Testis (tissue), 3 donors: ENCODE measurements around the gene PET100. TPM values are rescaled to one million over a fixed set of nuclear protein-coding genes. Genes with fewer than 3 reads are reported as not detected.

Experiments used
- DNase-seq: peaks from one replicate; pipeline ENCODE4 v3.0.0-alpha.2; 2019
- H3K27ac ChIP-seq, 2 donors: fragments of 200-600 bp; sonication (generic); one replicate each; pipeline ENCODE4 v1.5.1; 2019
- H3K27me3 ChIP-seq: fragments of 200-600 bp; sonication (generic); one replicate; pipeline ENCODE4 v1.5.1; 2019
- H3K36me3 ChIP-seq: fragments of 200-600 bp; sonication (generic); one replicate; pipeline ENCODE4 v1.5.1; 2017; ENCODE audit warnings: low read depth; ENCODE audit errors: missing control alignments
- H3K4me1 ChIP-seq: fragments of 200-600 bp; sonication (generic); one replicate; pipeline ENCODE4 v1.5.1; 2019
- H3K4me3 ChIP-seq, 2 donors: fragments of 200-600 bp; sonication (generic); one replicate each; pipeline ENCODE4 v1.5.1; 2017 to 2019
- H3K9me3 ChIP-seq: fragments of 200-600 bp; sonication (generic); one replicate; pipeline ENCODE4 v1.5.1; 2017
- POLR2A ChIP-seq: fragments of 450-650 bp; IDR thresholded peaks from one replicate; pipeline ENCODE4 v1.6.1; 2017; ENCODE audit warnings: antibody characterized with exemption, mild to moderate bottlenecking, moderate library complexity
- WGBS, 2 donors: methylation state at CpG; one replicate each; pipeline ENCODE4 v1.1.5; 2018; 5-methylcytosine and 5-hydroxymethylcytosine counted together
- intact Hi-C: fragments of 100-400 bp; cut with DNase I; formaldehyde crosslinking; loops from one replicate; pipeline ENCODE4 v1.15.1; 2023; ENCODE audit warnings: low total_unique reads
- polyA plus RNA-seq: library from polyadenylated mRNA; stranded (reverse); fragments of 350-450 nt; fragmentation: Illumina TruSeq; extraction: RNeasy Lipid Tissue Mini Kit (QIAGEN cat#74804); gene quantifications from one replicate; pipeline ENCODE4 v1.2.3, GENCODE V29; 2014; ENCODE audit warnings: low read depth, low replicate concordance; ENCODE audit not compliant: insufficient read depth
- total RNA-seq, 2 donors: library from RNA; depleted of rRNA; stranded (reverse); fragments of >200 nt; gene quantifications; one replicate each; pipeline ENCODE4 v1.2.3, GENCODE V29; 2016
- TF ChIP-seq, protein P1 (sequence below), 3 experiments: fragments of 450-650 bp in 2 of 3; fragments of 200-600 bp in 1 of 3; sonication (generic) in 1 of 3; IDR thresholded peaks; one replicate each; pipeline ENCODE4 v1.5.1; 2016 to 2019; ENCODE audit warnings: antibody characterized with exemption in 3 of 3, mild to moderate bottlenecking in 2 of 3, moderate library complexity in 1 of 3

Gene PET100
- total and polyA plus RNA-seq, 3 donors from 2014 or later, result 25.3 to 64.0 (median 26.9) TPM

DNA sequence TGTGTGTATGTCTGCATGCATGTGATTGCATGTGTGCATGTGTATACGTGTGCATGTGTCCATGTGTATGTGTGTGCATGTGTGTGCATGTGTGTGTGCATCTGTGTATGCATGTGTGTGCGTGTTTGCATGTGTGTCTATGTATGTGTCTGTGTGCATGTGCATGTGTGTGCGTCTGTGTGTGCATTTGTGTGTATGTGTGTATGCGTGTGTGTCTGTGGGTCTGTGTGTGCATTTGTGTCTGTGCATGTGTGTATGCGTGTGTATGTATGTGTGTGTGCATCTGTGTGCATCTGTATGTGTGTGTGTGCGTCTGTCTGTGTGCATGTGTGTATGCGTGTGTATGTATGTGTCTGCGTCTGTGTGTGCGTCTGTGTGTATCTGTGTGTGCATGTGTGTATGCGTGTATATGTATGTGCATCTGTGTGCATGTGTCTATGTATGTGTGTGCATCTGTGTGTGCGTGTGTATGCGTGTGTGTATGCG lies 10.3 kb downstream of the PET100 start:
- WGBS, 2 donors, result 70 to 76% methylated on average over 13 of the region's 13 CpGs
- no peak for DNase-seq
- Histone ChIP-seq H3K36me3 (no peaks in the 10 kb centered on the region), H3K4me1 (no peaks in the 10 kb centered on the region), H3K27me3 (no peaks in the 10 kb centered on the region), H3K27ac (no peak overlapping the region), H3K4me3 (no peak overlapping the region), H3K9me3 (no peaks in the 10 kb centered on the region)
- TF ChIP-seq POLR2A, result no peak
- TF ChIP-seq, protein P1, sequence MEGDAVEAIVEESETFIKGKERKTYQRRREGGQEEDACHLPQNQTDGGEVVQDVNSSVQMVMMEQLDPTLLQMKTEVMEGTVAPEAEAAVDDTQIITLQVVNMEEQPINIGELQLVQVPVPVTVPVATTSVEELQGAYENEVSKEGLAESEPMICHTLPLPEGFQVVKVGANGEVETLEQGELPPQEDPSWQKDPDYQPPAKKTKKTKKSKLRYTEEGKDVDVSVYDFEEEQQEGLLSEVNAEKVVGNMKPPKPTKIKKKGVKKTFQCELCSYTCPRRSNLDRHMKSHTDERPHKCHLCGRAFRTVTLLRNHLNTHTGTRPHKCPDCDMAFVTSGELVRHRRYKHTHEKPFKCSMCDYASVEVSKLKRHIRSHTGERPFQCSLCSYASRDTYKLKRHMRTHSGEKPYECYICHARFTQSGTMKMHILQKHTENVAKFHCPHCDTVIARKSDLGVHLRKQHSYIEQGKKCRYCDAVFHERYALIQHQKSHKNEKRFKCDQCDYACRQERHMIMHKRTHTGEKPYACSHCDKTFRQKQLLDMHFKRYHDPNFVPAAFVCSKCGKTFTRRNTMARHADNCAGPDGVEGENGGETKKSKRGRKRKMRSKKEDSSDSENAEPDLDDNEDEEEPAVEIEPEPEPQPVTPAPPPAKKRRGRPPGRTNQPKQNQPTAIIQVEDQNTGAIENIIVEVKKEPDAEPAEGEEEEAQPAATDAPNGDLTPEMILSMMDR (IDR thresholded peaks at IDR 0.05), result no peak
- intact Hi-C loops, result no loop called here

DNA sequence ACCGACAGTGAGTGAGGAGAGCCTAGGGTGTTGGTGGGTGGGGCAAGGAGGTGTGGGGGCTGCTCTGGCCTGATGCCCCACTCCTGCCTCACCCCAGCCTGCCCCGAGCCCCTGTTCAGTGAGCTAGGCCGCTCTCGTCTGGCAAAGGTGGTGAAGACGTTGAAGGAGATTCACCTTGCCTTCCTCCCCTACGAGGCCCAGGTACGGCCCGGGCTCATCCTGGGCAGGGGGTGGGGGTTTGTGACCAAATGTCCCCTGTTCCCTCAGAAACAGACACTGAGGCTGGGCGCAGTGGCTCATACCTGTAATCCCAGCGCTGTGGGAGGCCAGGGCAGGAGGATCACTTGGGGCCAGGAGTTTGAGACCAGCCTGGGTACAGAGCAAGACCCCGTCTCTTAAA lies 11.2 kb downstream of the PET100 start:
- Histone ChIP-seq H3K4me1 (no peaks in the 10 kb centered on the region), H3K27ac (no peak overlapping the region), H3K36me3 (no peaks in the 10 kb centered on the region), H3K4me3 (no peak overlapping the region), H3K27me3 (no peaks in the 10 kb centered on the region), H3K9me3 (no peaks in the 10 kb centered on the region)
- DNase-seq, result no peak
- TF ChIP-seq, protein P1 (IDR thresholded peaks at IDR 0.05), result no peak
- TF ChIP-seq POLR2A, result no peak
- 84 to 97% methylated on average over 8 to 11 of the region's 11 CpGs for WGBS, 2 donors
- intact Hi-C loops, result no loop called here

DNA sequence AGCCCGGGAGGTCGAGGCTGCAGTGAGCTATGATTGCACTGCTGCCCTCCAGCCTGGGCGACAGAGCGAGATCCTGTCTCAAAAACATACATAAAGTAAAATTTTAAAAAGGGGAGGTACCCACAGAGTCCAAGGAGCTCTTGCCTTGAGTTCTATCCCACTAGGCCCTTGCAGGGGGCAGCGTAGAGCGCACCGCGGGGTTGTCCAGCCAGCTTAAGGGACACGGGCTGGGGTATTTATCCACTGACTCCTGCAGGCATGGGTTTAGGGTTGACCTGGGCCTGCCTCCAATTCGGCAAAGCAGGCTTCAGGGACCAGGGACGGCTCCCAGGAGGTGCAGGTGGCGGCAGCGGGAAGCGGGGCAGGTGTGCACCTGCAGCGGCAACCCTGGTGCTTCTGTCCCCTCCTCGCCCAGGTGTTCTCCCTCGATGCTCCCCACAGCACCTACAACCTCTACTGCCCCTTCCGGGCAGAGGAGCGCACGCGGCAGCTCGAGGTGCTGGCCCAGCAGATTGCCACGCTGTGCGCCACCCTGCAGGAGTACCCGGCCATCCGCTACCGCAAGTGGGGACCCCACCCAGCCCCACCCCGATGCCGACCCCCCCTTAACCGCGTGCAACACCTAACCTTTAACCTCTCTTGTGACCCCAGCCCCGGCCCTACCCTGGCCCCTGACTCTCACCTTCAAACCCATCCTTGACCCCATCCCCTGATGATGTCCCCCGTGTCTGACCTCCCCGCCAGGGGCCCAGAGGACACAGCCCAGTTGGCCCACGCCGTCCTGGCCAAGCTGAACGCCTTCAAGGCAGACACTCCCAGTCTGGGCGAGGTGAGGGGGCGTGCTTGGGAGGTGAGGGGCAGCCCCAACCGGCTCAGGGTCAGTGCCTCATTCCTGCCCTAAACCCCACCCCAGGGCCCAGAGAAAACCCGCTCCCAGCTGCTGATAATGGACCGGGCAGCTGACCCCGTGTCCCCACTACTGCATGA lies 12.0 kb downstream of the PET100 start:
- no peak overlapping the region for H3K27ac ChIP-seq
- H3K27me3 ChIP-seq, result no peaks in the 10 kb centered on the region
- intact Hi-C loops, result no loop called here
- no peaks in the 10 kb centered on the region for H3K36me3 ChIP-seq
- no peaks in the 10 kb centered on the region for H3K9me3 ChIP-seq
- WGBS, 2 donors, result 85 to 88% methylated on average over 35 to 43 of the region's 43 CpGs
- H3K4me3 ChIP-seq, result no peak overlapping the region
- TF ChIP-seq, protein P1 (IDR thresholded peaks at IDR 0.05), result no peak
- TF ChIP-seq POLR2A, result no peak
- no peak for DNase-seq
- no peaks in the 10 kb centered on the region for H3K4me1 ChIP-seq

DNA sequence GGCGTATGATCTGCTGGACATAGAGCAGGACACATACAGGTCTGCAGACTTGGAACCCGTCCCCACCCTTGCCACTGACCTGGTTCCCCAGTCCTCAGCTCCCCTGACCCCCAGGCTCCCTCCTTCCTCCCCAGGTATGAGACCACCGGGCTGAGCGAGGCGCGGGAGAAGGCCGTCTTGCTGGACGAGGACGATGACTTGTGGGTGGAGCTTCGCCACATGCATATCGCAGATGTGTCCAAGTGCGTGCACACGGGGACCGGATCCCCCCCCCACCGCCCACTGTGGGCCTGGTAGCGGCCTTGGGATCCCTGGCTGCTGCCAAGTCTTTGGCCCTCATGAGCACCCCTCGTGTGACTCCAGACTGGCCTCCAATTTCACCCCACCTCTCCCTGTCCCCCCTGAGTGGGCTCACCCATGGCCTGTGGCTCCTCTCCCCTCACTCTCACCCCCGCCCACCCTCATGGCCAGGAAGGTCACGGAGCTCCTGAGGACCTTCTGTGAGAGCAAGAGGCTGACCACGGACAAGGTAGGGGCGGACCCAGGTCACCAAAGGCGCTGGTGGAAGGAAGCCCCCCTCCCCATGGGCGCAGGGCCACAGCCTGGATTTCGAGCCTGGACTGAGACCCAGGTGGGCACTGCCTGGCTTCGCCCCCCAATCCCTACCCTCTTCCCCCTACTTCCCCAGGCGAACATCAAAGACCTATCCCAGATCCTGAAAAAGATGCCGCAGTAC lies 12.9 kb downstream of the PET100 start:
- no peaks in the 10 kb centered on the region for H3K4me1 ChIP-seq
- H3K4me3 ChIP-seq, result no peak overlapping the region
- 90 to 92% methylated on average over 7 to 27 of the region's 27 CpGs for WGBS, 2 donors
- intact Hi-C loops, result no loop called here
- H3K9me3 ChIP-seq, result no peaks in the 10 kb centered on the region
- DNase-seq, result no peak
- H3K27ac ChIP-seq, result no peak overlapping the region
- TF ChIP-seq, protein P1 (IDR thresholded peaks at IDR 0.05), result no peak
- TF ChIP-seq POLR2A, result no peak
- H3K36me3 ChIP-seq, result no peaks in the 10 kb centered on the region
- H3K27me3 ChIP-seq, result no peaks in the 10 kb centered on the region
